SIG-M5 treated with dmso at 0.1 percent for 504 hours (cell line): ENCODE measurements around the gene CD86.

ENCODE experiments used
- DNase-seq: peaks from one replicate; lab custom pipeline; 2025; ENCODE audit not compliant: unreplicated experiment; lab: John Stamatoyannopoulos, UW

Gene CD86

DNA sequence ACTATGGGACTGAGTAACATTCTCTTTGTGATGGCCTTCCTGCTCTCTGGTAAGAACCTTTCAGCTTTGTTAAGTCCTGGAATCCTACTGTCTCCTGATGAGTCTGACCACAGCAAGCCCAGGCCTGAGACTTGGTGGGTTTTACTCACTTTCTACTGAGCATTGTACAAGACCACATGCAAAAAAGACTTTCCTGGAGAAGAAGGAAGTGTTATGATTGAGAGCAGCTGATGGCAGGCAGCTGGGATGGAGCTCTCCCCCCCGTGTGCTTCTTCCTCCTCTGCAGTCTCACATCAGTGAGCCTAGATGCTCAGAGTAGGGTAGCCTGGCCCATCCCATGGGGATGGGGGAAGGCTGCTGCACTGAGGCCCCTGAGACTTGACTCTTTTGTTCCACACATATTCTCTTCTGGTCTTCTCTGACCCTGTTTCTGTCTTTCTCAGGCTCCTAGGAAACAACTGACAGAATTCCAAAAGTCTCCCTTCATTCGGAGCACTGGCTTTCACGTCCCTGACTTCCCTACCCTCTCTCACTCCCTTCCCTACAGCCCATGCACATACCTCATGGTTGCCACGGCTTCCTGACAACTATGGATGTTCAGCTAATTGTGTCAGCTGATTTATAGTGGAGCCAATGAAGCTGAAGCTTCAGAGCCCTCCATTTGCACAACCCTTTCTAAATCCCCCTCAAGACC lies 36.6 kb downstream of the CD86 start:
- peak; percentile 40 for DNase-seq

DNA sequence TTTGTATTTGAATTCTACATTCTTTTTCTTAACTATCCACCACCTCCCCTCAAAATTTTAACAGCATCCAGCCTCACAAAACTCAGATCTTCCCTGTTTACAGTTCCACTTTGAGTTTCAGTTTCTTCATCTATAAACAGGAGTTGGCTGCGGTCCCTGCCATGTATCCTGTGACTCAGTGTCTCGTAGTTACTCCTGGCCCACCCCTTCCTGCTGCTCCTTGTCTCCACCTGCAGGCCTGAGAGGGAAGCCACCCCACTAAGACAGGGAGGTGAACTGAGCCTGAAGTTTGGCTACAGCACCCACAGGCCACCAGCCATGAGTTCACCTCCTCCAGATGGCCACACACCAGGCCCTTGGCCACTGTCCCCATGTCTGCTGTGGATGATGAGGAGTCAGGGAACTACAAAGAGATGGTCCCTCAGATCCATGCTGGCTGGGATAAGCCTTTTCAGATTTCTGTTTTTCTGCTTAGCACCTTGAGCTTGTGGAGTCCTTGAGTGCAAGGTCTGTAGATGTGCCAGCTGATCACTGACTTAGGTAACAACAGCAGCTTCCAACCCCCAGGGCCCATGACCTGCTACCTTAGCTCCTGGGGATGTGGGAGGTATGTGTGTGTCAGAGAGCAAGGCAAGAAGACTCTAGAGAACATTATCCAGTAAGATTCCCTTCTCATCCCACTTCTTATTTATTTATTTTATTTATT lies 37.5 kb downstream of the CD86 start:
- DNase-seq, result peak; percentile 91

DNA sequence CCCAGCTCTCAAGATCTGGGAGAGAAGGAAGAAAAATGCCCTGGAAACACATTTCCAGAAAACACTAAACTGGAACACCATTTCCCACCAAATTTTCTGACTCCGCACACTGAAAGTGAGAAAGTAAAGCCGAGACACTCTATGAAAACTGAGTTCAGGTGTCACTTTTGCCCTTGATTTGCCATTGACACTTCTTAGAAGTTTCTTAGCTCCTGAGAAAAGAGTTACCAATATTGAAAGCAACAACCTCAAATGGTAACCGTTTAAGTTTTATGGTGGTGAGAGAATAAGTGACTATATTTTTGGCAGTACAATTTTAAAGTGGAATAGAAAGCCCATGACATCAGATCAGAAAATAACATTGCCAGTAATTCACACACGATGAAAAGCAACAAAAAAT lies 39.0 kb downstream of the CD86 start:
- DNase-seq, result no peak

DNA sequence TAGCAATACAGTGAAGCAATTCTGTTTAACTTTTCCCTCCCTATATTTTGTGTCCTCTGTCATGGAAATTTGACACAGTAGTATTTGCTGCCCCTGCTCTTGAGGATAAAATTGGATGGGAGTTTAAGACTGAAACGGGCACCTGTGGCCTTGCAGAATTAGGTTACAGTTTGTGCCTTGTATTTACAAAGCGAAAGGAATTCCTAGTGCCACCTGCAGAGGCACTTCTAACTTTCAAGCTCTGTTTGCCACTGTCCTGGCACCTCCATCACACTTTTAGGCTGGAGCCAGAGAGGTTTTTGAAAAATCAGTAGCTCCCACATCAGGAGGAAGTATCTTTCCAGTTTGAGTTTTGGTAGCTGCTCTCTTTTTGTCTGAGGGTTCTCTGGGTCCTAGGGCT lies 39.5 kb downstream of the CD86 start:
- no peak for DNase-seq

DNA sequence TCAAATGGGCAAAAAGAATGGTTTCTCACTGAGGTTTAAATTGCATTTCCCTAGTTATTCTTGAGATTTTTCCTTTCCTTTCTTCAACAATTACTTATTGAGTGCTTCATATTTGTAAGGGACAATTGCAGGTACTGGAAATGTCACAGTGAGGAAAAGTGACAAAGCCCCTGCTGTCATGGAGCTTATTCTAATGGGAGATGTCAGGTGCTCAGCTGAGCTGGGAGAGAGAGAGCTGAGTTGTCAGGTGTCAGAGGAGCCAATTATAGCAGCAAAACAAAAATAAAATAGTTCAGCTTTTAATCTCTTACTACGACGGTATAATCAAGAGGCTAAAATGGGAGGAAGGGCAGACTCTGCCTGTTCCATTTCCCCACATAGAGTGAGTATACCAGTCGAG lies 42.0 kb downstream of the CD86 start:
- DNase-seq, result no peak

DNA sequence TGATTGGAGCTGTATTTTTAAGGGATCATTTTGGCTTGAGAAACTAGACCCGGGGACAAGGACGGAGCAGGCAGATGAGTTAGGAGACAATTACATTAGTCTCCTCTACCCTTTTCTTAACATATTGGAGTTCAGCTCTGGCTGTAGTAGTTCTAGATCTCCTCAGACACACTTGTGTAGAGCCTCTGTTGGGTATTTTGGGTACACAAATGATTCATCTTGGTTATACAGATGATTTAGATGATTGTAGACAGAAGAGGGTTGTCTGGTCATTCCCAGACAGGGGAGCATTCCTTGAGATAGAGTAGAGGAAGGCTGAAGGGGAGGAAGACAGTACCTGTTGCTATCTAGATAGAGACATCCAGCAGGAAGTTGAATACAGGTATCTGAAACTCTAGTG lies 43.4 kb downstream of the CD86 start:
- no peak for DNase-seq

DNA sequence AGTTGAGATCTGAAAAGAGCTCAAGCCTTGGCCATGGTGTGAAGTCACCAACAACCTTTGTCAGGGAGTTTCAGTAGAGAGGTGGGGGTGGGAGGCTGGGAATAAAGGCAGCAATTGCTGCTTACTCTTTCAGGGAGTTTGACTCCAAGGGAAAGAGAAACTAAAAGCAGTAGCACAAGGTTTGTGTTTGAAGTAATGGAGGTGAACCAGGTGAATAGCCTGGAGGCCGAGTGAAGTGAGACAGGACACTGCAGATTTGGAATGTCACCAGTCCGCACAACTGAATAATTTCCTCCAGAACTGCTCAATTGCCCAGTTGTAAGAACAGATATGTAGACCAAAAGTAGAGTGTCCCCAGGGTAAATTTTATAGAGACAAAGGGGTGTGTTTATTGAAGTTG lies 44.1 kb downstream of the CD86 start:
- DNase-seq, result no peak

DNA sequence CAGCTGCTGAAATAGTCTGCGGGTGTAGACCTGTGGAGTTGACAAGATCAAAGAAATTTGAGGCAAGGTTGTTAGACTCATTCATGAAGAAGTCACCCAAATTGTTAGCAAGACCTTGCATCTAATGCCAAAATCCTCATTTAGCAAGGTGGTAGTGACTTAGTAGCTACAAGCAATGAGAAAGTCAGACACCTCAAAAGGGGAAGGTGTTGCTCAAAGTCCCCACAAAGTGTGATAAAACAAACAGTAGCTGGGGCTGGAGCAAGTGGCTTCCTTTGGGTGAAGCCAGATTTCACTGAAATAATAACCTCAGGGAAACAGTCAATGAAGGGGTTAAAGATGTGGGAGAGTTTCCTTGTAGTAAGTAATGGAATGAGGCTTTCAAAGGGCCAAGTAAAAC lies 44.9 kb downstream of the CD86 start:
- no peak for DNase-seq

DNA sequence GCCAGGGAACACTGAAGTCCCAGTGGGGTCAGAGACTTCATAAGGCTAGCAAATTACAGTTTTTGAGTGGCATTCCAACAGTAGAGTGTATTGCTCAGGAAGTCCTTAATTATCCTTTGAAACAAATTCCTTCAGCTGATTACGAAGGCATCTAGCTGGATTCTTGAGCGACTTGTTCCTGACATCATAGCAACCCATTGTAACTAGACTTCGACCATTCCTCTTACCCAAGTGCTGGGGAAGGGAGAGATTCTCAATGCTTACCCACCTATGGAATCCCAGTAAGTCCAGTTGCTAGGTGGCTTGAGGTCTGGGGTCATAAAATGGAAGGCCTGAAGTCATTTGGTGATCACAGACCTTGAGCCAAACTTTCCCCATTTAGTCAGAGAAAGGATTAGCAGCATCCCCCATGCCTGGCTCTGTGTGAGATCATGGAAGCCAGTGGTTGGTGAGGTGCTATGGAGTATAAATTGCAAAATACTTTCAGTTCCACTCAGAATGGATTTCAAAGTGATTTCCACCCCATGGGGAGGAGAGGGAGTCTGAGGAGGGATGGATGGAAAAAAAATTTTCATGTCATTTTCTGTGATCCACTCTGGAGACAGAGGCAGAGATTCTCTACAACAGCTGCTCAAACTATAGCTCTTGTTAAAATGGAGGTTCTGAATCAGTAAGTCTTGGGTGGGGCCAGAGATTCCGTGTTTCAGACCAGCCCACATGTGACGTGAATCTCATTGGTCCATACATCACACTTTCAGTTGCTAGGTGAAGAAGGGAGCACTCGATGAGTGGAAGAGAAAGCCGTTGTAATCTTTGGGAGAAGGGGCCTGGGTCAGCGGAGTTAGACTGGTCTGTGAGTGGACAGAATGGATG lies 45.7 kb downstream of the CD86 start:
- peak; percentile 42 for DNase-seq

DNA sequence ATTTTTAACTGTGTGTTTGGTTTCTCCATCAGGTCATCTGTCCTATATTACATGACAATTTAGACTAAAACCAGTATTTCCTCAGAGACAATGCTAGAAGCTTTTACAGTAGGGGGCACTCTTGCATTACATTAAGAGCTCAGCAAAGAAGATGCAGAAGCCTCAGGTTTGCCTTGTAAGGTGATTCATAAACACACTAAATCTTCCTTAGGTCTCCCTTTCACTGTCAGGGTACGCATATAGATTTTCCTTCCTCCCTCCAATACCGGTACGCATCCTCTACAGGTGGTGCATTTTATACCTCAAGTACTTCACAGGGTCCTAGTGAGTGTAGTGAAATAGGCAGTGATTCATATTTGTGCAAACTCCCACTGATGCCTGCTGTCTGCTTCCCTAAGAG lies 46.5 kb downstream of the CD86 start:
- peak; percentile 87 for DNase-seq

DNA sequence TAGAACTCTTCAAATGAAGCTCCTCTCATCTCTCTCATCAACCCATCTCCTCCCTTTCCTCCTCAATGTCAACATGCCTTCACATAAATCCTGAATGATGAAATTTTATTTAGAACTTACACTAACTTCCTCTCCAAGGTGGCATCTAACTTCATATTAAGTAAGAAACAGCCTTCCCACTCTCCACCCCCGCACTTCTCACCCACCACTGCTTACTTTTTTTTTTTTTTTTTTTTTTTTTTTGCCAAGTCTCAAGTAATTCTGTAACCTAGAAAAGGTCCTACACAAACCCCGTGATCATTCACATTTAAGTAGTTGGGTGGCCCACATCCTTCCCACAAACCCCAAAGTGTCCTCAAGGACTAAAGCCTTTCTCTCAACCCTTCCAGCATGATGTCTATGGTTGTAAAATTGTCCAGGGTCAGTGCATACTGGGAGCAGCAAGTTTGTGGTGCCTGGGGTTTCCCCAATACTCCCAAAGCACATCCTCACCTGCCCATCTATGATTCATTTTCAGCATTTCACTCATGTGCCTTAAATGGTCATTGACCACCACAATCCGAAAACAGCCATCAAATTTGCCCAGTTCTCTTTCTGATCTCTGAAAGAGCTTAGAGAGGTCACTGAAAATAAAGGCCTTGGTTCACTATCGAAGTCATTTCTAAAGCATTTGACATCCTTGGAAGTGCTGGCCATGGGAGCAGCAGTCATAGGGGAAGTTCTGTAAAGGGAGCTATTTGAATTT lies 47.2 kb downstream of the CD86 start:
- peak; percentile 80 for DNase-seq

DNA sequence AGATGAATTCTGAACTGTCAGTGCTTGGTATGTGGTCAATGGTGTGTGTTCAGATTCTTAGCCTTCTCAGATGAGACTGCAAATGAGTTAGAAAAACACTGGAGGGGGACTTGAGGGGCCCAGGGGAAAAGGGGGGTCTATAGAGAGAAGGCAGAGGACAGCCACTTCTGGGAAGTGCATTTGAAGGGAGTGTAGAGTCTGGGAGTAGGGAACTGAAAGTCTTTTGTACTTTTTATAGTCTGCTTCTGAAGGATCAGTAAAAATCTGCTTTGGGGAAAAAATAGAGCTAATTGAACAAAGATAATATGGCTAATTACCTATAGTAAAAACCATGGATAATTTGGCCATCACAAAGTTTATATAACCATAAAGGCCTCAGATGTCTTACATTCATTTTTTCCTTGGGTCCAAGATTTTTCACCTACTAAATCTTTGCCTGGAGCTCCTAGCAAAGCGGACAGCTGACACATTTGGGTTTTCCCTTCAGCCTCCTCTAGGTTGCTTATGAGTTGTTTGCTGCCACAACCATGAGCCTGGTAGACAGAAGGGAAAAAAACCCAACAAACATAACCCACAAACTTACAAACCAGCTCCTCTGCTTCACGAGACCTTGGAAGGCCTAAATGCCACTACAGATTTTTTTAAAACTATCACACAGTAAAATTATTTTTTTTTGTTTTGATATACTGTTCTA lies 48.8 kb downstream of the CD86 start:
- no peak for DNase-seq

DNA sequence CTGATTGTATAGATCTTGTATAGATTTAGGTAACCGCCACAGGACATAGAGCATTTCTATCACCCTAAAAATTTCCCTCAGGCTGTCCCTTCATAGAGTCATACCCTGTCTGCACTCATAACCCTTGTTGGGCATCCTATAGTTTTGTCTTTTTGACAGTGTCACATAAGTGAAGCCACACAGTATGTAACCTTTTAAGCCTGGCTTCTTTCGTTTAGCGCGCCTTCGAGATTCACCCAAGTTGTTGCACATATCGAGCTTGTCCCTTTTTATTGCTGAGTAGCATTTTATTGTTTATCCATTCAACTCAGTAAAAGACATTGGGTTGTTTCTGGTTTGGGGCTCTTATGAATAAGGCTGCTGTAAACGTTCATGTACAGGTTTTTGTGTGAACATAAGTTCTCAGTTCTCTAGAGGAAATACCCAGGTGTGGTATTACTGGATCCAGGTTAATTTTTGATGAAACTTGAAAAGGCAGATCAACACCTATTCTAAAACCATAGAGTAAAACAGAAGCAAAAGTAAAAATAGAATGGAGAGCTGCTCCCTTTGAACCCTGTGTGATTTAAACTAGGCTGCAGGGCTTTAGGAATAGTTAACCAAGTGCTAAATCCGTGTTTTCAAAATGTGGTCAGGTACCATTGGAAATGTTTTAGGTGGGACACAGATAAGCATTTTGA lies 49.5 kb downstream of the CD86 start:
- DNase-seq, result no peak

DNA sequence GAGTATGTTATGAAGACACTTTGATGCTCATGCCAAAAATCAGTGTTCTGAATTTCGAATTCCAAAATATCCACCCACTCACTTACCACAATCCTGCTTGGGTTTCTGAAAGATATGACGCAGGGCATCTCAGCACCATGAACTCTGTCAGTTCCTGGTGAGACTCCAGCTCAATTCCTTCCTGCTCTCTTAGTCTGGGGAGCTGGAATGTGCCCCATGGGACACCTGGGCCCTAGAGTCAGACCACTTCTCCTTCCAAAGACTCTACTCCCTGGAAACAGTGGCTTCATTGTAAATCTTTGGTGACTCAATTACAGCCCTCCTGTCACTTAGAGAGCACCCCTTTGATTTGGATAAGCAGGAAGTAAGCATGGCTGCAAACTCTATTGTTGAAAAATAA lies 50.5 kb downstream of the CD86 start:
- DNase-seq, result no peak

DNA sequence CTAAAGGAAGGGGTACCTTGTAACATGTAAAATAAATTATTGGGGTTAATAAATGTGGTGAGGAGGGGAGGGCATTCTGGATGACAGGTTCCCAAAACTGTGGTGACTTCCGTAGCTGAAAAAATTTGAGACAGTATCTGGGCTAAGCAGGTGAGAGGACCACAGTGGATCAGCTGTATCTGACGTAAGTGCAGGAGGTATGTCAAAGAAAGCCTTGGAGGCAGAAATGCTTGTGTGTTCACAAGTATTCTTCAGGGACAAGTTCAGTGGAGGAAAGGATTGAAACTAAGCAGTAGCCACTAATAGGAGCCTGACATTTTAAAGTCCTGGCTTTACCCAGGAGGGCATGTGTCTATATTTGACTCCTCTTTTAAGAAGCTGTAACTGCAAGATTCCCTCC lies 52.0 kb downstream of the CD86 start:
- DNase-seq, result no peak

DNA sequence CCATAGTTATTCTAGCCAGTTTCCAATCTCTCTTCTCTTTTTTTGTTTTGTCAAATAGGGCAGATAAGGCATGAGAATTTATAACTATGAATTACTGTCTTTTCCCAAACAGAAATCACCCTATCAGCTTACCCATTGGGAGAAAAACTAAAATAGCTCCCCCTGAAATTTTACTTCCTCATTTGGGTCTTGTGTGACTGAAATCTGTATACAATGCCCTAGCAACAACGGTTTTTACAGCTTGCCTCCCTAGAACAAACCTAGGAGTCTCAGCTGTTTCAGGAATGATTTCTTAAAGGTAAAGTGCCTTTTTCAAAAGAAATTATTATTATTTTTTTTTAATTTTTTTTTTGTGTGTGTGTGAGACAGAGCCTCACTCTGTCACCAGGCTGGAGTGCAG lies 56.8 kb downstream of the CD86 start:
- peak; percentile 78 for DNase-seq

DNA sequence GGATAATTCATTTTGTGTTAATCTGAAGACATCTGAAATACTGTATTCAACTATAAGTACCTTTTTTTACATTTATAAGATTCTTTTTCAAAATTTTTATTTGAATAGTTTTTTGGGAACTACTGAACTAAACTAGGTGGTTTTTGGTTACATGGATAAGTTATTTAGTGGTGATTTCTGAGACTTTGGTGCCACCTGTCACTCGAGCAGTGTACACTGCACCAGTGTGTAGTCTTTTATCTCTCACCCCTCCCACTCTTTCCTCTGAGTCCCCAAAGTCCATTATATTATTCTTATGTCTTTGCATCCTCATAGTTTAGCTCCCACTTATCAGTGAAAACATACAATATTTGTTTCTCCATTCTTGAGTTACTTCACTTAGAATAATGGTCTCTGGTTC lies 57.6 kb downstream of the CD86 start:
- DNase-seq, result no peak

DNA sequence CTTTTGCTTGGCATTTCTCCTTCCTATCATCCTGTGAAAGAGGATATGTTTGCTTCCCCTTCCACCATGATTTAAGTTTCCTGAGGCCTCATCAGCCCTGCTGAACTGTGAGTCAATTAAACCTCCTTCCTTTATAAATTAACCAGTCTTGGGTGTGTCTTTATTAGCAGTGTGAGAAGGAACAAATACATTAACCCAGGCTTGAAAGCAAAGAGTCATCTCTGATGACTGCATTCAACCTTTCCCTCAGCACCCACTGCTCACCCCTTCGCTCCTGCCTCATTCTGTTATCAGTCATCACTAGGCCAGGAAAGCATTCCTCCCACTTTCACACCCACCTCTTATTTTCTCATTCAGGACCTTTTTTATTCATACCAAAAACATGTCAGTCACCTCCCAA lies 68.7 kb downstream of the CD86 start:
- DNase-seq, result no peak

DNA sequence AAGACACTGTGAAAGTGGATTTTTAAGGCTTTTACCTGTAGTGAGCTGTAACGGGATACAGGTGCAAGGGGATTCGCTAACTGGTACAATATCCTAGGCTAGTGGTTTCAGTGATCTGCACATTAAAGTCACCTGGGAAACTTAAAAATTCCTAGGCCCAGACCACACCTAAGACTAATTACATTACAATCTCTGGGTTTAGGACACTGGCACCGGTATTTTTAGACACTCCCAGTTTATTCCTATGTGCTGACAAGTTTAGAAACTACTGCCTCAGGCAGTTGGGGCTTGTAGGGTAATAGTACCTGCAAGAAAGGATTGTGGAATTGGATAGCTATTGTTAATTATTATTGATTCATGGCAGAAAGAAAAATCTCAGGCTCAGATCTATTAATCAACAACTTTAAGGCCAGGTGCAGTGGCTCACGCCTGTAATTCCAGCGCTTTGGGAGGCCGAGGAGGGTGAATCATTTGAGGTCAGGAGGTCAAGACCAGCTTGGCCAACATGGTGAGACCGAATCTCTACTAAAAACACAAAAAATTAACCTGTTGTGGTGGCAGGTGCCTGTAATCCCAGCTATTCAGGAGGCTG lies 77.9 kb downstream of the CD86 start:
- no peak for DNase-seq

DNA sequence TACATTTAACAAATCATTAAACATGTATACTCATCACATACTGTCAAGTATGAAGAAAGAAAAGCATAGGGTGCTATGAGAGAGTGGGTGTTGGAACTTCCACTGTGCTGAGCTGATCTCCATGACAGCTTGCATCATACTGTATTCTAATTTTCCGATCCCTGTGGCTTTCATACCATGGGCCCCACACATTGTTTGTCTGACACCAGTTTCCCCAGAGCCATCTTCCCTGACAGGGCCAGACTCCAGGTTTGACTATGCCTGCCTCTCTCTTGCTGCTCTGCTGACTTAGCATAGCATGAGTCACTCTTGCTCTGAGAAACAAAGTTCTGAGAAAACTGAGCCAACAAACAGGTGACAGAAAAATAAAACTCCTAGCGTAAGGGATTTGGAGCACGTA lies 91.3 kb downstream of the CD86 start:
- no peak for DNase-seq
